Stimulated activated effector memory CD8-positive, alpha-beta T cell treated with anti-CD3 and anti-CD28 coated beads, Interleukin-12 subunit alpha, Interleukin-12 subunit beta, amount 100 ng/mL, for 72 hours (primary cell): ENCODE results near the gene WNT9B.
"Not testable (repeated sequence)": the region's sequence is repeated elsewhere in the genome, so short reads cannot be mapped to it uniquely, and the experiment has no call there.

Experiments used
- ATAC-seq: fragments of 150-1000 bp; cut with Tn5 transposase; 2 replicates; pipeline ENCODE4 v1.10.0; 2021
- DNase-seq, 2 donors: peaks; one replicate each; pipeline ENCODE4 v3.0.0; 2021 to 2022; ENCODE audit warnings: low spot score in 2 of 2
- H3K27ac Mint-ChIP-seq: one replicate; pipeline ENCODE4 v1.8.0; 2022; ENCODE audit warnings: mild to moderate bottlenecking, mixed read lengths
- H3K36me3 Mint-ChIP-seq: one replicate; pipeline ENCODE4 v1.8.0; 2022; ENCODE audit warnings: mild to moderate bottlenecking, mixed read lengths
- H3K4me1 Mint-ChIP-seq: one replicate; pipeline ENCODE4 v1.8.0; 2022; ENCODE audit warnings: mixed read lengths
- H3K4me3 Mint-ChIP-seq: one replicate; pipeline ENCODE4 v1.8.0; 2022; ENCODE audit warnings: mild to moderate bottlenecking, mixed read lengths
- H3K9me3 Mint-ChIP-seq: one replicate; pipeline ENCODE4 v1.8.0; 2022; ENCODE audit warnings: mixed read lengths

Gene WNT9B

DNA sequence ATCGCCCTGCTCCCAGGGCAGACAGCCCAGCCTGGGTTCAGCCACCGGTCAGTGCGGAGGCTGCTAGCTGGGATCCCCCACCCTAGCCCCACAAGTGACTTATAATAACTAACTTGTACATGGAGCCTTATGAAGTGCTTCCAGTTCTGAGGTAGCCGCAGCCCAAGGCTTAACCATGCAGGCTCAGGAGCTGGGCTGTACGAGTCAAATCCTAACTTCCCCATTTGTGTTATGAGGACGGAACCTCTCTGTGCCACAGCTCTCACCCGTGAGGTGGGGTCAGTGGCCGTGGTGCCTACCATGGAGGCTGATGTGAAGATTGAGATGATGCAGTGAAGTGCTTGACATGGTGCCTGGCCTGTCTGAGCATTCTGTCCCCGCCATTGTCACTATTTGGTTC is 43.8 kb downstream of the WNT9B start:
- DNase-seq: no peak
- ATAC-seq: no peak
- Mint-ChIP-seq H3K36me3 (peaks cover 6% of the 10 kb centered on the region), H3K4me1 (no peaks in the 10 kb centered on the region), H3K9me3 (no peaks in the 10 kb centered on the region), H3K4me3 (no peak overlapping the region), H3K27ac (no peak overlapping the region)

DNA sequence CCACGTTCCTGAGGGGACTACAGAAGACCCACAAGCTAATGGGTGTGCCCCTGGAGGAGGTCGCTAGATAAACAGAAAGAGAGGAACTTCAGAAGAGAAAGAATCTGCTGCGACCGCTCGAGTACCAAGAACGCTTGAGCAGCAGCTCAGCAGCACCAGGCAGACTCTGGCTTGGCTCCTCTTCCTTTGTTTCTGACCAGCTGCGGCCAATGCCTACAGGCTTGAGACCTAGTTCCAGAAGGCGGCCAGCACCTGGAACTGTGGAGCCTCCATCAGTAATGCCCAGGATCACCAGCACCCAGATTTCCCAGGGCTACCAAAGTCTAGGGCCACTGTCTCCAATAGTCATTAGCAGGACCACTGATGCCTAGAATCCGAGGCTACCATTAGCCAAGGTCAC is 45.6 kb downstream of the WNT9B start:
- no peaks in the 10 kb centered on the region for H3K4me1 Mint-ChIP-seq
- ATAC-seq: peak; percentile 8
- DNase-seq: no peak
- H3K4me3 Mint-ChIP-seq: no peak overlapping the region
- no peaks in the 10 kb centered on the region for H3K9me3 Mint-ChIP-seq
- H3K27ac Mint-ChIP-seq: no peak overlapping the region
- peaks cover 6% of the 10 kb centered on the region for H3K36me3 Mint-ChIP-seq

DNA sequence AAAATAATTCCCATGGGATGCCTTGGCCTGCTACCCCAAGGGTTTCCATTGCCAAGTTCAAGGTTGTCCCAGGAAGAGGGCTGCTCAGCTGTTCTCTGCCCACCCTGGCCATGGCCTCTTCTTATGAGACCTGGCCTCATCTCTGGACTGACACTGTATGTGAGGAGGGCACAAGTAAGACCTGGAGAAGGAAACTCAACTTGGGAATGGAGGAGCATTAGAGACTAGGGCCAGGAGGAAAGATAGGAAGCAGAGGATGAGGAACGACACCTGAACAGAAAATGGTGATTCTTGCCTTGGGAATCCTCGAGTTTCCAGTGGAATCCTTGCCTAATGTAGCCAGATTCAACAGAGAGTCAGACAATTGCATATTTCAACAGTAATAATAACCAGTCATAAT is 47.0 kb downstream of the WNT9B start:
- ATAC-seq: no peak
- Mint-ChIP-seq H3K4me3 (no peak overlapping the region), H3K27ac (no peak overlapping the region), H3K4me1 (no peaks in the 10 kb centered on the region), H3K36me3 (peaks cover 6% of the 10 kb centered on the region), H3K9me3 (no peaks in the 10 kb centered on the region)
- no peak for DNase-seq

DNA sequence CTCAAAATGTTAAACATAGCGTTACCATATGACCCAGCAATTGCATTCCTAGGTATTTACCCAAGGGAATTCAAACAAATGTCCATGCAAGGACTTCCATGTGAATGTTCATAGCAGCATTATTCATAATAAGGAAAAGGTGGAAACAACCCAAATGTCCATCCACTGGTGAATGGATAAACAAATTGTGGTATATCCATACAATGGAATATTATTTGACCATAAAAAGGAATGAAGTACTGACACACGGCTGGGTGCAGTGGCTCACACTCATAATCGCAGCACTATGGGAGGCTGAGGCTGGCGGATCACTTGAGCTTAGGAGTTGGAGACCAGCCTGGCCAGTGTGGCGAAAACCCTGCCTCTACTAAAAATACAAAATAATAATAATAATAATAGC is 47.5 kb downstream of the WNT9B start:
- Mint-ChIP-seq H3K4me3 (no peak overlapping the region), H3K9me3 (no peaks in the 10 kb centered on the region)

DNA sequence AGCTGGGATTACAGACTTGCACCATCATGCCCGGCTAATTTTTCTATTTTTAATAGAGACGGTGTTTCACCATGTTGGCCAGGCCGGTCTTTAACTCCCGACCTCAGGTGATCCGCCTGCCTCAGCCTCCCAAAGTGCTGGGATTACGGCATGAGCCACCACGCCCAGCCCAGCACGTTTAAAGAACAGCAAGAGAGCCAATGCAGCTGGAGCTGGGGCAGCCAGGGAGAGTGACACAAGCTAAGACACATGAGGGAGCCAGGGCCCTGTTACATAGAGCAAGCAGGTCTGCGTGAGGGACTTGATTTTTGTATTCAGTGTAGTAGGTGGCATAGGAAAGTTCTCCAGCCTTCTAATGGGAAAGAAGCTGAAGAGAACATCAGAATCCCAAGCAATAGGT is 49.9 kb downstream of the WNT9B start:
- no peak overlapping the region for H3K27ac Mint-ChIP-seq
- no peaks in the 10 kb centered on the region for H3K4me1 Mint-ChIP-seq
- ATAC-seq (no peak), DNase-seq (no peak)
- no peaks in the 10 kb centered on the region for H3K9me3 Mint-ChIP-seq
- peaks cover 2% of the 10 kb centered on the region for H3K36me3 Mint-ChIP-seq
- no peak overlapping the region for H3K4me3 Mint-ChIP-seq

More for the DNA sequence above, 47.5 kb downstream of the WNT9B start:
- ATAC-seq (no peak), DNase-seq (no peak)
- Mint-ChIP-seq H3K36me3 (peaks cover 6% of the 10 kb centered on the region), H3K4me1 (no peaks in the 10 kb centered on the region), H3K27ac (no peak overlapping the region)

DNA sequence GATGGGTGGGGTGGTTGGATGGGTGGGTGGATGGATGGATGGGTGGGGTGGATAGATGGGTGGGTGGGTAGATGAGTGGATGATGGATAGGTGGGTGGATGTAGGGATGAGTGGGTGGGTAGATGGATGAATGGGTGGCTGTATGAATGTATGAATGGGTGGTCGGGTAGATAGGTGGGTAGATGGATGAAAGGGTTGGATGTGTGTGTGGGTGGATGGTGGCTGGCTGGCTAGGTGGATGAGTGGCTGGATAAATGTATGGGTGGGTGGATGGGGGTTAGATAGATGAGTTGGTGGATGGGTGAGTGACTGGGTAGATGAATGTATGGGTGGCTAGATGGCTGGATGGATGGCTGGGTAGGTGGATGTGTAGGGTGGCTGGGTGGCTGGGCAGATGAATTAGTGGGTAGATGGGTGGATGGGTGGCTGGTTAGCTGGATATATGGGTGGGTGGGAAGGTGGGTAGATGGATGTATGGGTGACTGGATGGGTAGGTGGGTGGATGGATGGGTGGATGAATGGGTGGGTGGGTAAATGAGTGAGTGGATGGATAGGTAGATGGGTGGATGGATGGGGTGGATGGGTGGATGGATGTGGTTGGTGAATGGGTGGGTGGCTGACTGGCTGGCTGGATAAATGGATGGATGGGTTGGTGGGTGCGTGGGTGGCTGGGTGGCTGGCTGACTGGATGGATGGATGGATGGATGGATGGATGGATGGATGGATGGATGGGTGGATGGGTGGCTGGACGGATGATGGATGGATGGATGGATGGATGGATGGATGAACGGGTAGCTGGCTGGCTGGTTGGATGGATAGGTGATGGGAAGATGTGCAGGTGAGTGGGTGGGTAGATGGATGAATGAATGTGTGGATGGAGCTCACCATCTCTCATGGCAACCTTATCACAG is 52.6 kb downstream of the WNT9B start:
- Mint-ChIP-seq H3K27ac (no peak overlapping the region), H3K4me1 (no peaks in the 10 kb centered on the region), H3K36me3 (no peaks in the 10 kb centered on the region), H3K9me3 (no peaks in the 10 kb centered on the region), H3K4me3 (no peak overlapping the region)
- ATAC-seq: no peak
- DNase-seq: no peak

DNA sequence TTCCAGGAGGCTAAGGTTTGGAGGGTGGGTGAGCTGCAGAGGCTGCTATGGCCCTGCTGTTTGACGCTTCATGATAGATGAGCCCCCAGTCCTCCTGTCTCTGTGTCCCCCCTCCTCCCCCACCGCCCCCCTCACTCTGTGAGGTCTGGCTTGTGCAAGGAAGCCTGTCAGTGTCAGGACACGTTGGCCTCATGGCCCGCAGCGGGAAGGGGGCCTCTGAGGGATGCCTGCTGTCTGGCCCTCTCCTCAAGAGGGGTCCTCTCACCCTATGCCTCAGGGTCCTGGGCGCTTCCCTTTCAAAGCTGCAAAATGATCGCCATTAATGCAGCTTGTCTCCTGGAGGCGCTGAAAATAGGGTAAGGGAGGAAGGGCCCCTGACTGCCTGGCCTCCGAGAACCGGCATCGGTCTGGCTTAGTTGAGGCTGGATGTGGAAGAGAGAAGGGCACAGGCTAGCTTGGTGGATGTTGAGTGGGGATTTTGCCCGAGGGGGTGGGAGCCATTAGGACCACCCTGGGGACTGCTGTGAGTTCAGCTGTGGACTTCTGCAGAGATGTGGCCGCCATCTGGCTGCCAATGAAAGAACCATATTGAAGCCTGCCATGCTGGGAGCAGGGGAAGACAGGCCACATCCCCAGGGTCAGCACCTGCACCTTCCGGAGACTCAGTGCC is 56.8 kb downstream of the WNT9B start:
- Mint-ChIP-seq H3K36me3 (no peaks in the 10 kb centered on the region), H3K9me3 (no peaks in the 10 kb centered on the region), H3K27ac (no peak overlapping the region), H3K4me1 (no peaks in the 10 kb centered on the region), H3K4me3 (no peak overlapping the region)
- DNase-seq (no peak), ATAC-seq (no peak)

DNA sequence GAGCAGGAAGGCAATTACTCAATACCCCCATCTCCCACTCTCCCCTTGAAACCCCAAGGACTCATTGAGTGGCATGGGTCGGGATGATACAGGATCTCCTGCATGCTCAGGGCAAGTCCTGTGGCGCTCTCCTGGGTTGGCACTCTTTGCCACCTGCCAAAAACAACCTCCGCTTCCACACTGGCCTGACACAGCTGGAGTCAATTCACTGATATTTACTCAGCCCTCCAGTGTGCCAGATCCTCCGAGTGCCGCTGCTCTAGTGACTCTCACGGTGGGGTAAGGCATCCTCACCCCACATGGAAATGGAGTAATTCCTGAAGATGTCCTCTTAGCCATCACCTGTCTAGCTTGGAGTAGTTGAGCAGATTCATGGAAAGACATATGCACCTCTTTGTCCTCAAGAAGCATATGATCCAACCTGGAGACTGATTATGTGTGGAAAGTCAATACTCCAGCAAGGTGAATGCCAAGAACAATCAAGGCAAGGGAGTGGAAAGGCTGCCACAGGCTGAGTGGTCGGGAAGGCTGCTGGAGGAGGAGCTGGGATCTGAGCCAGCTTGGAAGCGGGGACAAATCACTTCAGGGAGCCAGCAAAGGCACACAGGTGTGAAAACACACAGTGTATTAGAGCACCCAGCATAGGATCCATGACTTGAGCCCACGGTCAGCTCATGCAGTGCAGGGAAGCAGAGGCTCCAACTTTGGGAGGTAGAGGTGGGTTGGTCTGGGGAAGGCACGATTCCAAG is 59.0 kb downstream of the WNT9B start:
- DNase-seq: no peak
- ATAC-seq: no peak
- H3K4me1 Mint-ChIP-seq: no peaks in the 10 kb centered on the region
- no peak overlapping the region for H3K4me3 Mint-ChIP-seq
- no peak overlapping the region for H3K27ac Mint-ChIP-seq
- H3K36me3 Mint-ChIP-seq: no peaks in the 10 kb centered on the region
- no peaks in the 10 kb centered on the region for H3K9me3 Mint-ChIP-seq

DNA sequence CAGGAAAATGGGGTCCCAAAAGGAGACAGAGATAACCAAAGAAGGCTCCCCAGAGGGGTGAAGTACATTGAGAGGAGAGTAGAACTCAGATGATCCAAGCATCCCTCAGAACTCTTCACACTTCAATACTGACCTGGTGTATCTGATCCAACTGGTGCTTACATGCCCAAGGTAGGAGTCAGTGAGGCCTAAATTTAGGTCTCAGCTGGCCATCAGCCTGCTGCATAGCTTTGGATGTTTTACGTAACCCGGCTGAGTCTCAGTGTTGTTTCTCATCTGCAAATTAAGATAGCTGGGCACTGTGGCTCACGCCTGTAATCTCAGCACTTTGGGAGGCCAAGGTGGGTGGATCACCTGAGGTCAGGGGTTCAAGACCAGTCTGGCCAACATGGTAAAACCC is 59.9 kb downstream of the WNT9B start:
- H3K4me1 Mint-ChIP-seq: no peaks in the 10 kb centered on the region

DNA sequence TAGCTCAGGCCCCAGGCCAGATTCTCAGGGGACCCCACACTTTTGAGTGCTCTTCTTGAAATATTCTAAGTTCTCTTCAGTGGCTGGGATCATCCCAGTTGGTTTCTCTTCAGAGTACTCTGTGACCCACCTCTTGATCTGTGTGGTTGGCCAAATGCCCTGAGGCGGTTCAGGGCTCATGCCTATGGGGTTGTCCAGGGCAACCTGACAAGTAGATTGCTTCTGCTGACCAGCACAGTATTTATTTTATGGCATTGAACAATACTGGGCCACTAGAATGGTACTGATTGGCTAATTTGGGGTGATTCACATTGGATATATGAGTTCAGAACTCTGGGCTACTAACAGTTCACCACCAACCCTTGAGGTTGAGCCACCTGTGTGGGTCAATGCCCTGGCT is 64.2 kb downstream of the WNT9B start:
- H3K9me3 Mint-ChIP-seq: no peaks in the 10 kb centered on the region
- H3K4me3 Mint-ChIP-seq: no peak overlapping the region
- H3K36me3 Mint-ChIP-seq: no peaks in the 10 kb centered on the region
- no peaks in the 10 kb centered on the region for H3K4me1 Mint-ChIP-seq
- no peak for DNase-seq
- H3K27ac Mint-ChIP-seq: no peak overlapping the region
- ATAC-seq: no peak

More for the DNA sequence above, 59.9 kb downstream of the WNT9B start:
- H3K4me3 Mint-ChIP-seq: no peak overlapping the region
- DNase-seq (no peak), ATAC-seq (no peak)
- no peaks in the 10 kb centered on the region for H3K9me3 Mint-ChIP-seq
- H3K27ac Mint-ChIP-seq: no peak overlapping the region
- H3K36me3 Mint-ChIP-seq: no peaks in the 10 kb centered on the region

DNA sequence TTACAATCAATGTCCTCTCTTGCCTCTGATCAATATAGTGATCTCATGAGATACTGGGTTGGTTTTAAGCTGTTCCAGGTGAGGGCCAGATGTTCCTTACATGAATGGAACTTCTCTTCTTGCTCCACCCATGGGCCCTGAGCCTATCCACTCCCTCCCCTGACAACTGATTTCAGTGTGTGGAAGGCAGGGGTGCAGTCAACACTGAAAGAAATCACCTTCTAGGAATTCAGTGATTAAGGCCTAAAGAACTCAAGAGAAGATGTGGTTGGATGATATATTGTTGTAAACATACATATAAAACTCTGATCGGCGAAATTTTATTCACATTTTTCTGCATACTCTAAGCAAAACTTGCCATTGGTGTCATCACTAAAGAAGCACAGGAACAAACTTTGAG is 64.8 kb downstream of the WNT9B start:
- no peak for ATAC-seq
- no peaks in the 10 kb centered on the region for H3K9me3 Mint-ChIP-seq
- no peak overlapping the region for H3K27ac Mint-ChIP-seq
- H3K36me3 Mint-ChIP-seq: no peaks in the 10 kb centered on the region
- no peak overlapping the region for H3K4me3 Mint-ChIP-seq
- DNase-seq: no peak
- no peaks in the 10 kb centered on the region for H3K4me1 Mint-ChIP-seq

DNA sequence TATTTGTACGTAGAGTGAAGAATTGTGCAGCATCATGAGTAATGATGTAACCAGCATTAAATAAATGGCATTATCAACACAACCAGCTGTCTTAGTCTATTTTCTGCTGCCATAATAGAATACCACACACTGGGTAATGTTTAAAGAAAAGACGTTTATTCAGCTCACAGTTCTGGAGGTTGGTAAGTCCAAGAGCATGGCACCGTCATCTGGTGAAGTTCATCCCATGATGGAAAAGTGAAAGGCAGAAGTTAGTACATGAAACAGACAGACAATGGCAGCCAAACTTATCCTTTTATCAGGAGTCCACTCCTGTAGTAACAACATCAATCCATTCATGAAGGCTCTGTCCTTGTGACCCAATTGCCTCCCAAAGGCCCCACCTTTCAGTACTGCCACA is 65.2 kb downstream of the WNT9B start:
- no peaks in the 10 kb centered on the region for H3K36me3 Mint-ChIP-seq
- no peak overlapping the region for H3K4me3 Mint-ChIP-seq
- no peaks in the 10 kb centered on the region for H3K4me1 Mint-ChIP-seq
- H3K27ac Mint-ChIP-seq: no peak overlapping the region
- DNase-seq (no peak), ATAC-seq (no peak)
- H3K9me3 Mint-ChIP-seq: no peaks in the 10 kb centered on the region

DNA sequence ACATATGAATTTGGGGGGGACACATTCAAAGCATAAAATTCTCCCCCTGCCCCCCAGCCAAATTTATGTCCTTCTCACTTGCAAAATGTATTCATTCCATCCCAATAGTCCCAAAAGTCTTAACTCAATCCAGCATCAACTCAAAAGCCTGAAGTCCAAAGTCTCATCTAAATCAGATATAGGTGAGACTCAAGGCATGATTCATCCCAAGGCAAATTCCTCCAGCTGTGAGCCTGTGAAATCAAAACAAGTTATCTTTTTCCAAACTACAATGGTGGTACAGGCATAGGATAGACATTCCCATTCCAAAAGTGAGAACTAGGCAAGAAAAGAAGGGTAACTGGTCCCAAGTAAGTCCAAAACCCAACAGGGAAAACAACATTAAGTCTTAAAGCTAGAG is 65.7 kb downstream of the WNT9B start:
- Mint-ChIP-seq H3K36me3 (no peaks in the 10 kb centered on the region), H3K4me1 (no peaks in the 10 kb centered on the region), H3K9me3 (no peaks in the 10 kb centered on the region), H3K4me3 (no peak overlapping the region), H3K27ac (no peak overlapping the region)
- DNase-seq (no peak), ATAC-seq (no peak)

DNA sequence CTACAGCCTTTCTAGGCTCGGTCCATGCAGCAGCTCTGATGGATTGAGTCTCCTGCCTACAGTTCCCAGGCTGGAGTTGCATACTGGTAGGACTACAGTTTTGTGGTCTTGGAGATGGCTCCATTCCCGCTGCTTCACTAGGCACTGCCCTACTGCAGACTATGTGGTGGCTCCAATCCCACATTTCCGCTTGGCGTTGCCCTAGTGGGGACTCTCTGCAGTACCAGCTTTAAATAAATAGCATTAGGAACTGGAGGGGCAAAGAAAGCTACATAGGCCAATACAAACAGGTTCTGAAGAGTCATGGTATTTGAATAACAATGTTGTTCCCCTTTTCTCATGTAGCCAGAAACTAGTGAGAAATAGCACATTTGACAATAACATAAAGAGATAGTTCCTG is 66.1 kb downstream of the WNT9B start:
- no peaks in the 10 kb centered on the region for H3K36me3 Mint-ChIP-seq
- DNase-seq: no peak
- ATAC-seq: no peak
- no peaks in the 10 kb centered on the region for H3K9me3 Mint-ChIP-seq
- no peak overlapping the region for H3K4me3 Mint-ChIP-seq
- no peak overlapping the region for H3K27ac Mint-ChIP-seq
- no peaks in the 10 kb centered on the region for H3K4me1 Mint-ChIP-seq

DNA sequence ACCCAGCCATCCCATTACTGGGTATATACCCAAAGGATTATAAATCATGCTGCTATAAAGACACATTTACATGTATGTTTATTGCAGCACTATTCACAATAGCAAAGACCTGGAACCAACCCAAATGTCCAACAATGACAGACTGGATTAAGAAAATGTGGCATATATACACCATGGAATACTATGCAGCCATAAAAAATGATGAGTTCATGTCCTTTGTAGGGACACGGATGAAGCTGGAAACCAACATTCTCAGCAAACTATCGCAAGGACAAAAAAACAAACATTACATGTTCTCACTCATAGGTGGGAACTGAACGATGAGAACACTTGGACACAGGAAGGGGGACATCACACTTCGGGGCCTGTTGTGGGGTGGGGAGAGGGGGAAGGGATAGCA is 70.6 kb downstream of the WNT9B start:
- H3K4me3 Mint-ChIP-seq: peak overlapping the region; percentile 91
- ATAC-seq, H3K36me3 Mint-ChIP-seq, DNase-seq, H3K9me3 Mint-ChIP-seq: not testable (repeated sequence)
- H3K27ac Mint-ChIP-seq: peak overlapping the region; percentile 100
- H3K4me1 Mint-ChIP-seq: peaks cover 30% of the 10 kb centered on the region

DNA sequence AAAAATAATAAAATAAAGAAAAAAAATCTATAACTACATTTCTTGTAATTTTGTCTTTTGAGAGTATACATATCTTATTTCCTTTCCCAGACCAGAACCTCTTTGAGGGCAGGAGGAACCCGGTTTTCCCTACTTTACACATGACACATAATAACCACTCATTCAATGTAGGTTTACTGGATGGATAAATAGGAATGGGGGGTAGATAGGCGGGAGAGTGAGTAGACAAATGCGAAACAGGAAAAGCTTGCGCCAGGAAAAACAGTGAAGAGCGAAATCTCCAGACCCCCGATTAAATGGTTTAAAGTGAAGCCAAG is 71.1 kb downstream of the WNT9B start:
- Mint-ChIP-seq H3K4me3 (peak overlapping the region; percentile 91), H3K36me3 (peaks cover 7% of the 10 kb centered on the region), H3K9me3 (no peaks in the 10 kb centered on the region), H3K4me1 (peaks cover 35% of the 10 kb centered on the region), H3K27ac (peak overlapping the region; percentile 100)
- DNase-seq (no peak), ATAC-seq (no peak)
